ENCODE measurements around the gene N4BP2L1.
"Not testable (repeated sequence)": the region's sequence is repeated elsewhere in the genome, so short reads cannot be mapped to it uniquely, and the experiment has no call there.

N4BP2L1 gene

GRCh38 chr13:32385410-32385809 lies 42.5 kb downstream of the N4BP2L1 start:
- DNase-seq, result no peak

DNA sequence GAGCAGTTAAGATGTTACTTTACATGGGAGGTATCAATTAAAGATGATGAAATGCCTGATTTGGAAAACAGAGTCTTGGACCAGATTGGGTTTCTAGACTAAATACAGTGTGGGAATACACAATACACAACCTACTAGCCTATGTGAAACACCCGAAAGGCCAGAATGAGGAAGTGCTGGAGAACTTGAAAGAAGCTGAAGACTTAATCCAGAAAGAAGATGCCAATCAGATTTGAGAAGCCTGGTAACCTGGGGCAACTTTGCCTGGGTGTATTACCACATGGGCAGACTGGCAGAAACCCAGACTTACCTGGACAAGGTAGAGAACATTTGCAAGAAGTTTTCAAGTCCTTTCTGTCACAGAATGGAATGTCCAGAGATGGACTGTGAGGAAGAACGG lies 43.2 kb downstream of the N4BP2L1 start:
- DNase-seq, result no peak

DNA sequence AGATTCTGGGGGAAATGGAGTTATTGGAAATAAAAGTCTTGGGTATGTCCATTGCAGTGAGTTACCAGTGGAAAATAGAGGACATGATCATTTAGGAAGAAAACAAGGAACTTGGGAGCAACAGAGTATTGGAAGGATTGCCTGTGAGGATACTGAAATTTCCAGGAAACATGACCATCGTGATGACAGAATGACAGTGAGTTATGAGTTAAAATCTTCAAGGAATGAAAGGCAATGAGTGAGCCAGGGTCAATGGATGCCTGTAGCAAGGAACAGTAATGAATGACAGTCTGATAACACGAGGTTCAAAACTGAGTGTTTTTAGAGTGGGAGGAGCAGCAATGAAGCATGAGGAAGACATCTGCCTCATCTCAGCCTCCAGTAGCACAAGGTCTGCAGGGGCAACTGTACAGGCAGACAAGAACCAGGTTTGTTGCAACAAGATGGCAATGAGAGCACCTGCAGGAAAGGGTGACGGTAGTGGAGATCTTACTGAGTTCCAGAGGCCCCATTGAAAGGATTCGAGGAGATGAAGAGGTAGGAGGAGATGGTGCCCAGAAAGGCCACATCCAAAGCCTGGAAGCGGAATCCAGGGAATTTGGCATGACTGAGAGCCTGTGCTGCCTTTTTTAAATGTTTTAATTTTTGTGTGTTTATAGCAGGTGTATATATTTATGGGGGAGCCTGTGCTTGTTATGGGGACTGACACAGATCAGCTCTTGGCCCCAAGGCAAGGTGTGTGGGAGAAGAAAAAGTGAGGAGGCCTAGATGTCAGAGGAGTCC lies 43.9 kb downstream of the N4BP2L1 start:
- no peak for DNase-seq

DNA sequence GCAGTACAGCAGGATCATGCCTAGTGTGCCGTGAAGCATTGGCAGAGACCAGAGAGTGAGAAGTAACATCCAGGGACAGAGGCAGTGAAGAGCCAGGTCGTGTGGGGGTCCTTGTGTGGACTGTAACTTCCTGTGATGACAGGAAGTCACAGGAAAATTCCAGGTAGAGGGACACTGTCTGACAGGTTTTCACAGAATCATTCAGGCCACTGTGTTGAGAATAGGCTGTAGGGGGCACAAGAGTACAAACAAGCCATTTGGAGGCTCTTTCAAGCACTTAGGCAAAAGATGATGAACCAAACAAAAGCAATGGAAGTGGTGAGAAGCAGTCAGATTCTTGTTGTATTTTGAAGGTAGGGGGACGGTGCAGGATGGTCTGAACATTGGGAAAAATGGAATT lies 46.4 kb downstream of the N4BP2L1 start:
- no peak for DNase-seq

GRCh38 chr13:32378012-32378411 lies 49.9 kb downstream of the N4BP2L1 start:
- DNase-seq, result no peak

GRCh38 chr13:32376642-32377415 lies 51.1 kb downstream of the N4BP2L1 start:
- DNase-seq, result no peak

DNA sequence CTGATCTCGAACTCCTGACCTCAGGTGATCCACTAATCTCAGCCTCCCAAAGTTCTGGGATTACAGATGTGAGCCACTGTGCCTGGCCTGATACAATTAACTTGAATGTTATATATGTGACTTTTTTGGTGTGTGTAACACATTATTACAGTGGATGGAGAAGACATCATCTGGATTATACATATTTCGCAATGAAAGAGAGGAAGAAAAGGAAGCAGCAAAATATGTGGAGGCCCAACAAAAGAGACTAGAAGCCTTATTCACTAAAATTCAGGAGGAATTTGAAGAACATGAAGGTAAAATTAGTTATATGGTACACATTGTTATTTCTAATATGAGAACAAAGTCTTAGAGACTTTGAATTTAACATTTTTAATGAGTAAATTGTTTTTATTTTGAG lies 57.1 kb downstream of the N4BP2L1 start:
- DNase-seq, result no peak

DNA sequence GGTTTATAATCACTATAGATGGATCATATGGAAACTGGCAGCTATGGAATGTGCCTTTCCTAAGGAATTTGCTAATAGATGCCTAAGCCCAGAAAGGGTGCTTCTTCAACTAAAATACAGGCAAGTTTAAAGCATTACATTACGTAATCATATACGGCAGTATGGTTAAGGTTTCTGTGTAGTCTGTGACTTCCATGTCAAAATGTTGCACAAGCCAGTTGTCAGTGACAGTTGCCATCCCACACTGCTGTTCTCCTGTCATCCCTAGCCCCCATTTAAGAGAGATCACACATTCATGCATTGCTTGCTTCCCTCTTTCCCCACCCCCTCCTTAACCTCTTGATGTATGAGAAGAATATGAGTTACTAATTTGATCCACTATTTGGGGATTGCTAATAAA lies 65.4 kb downstream of the N4BP2L1 start:
- no peak for DNase-seq

GRCh38 chr13:32355935-32356334 lies 72.0 kb downstream of the N4BP2L1 start:
- not testable (repeated sequence) for DNase-seq

GRCh38 chr13:32354040-32354439 lies 73.9 kb downstream of the N4BP2L1 start:
- DNase-seq, result no peak

DNA sequence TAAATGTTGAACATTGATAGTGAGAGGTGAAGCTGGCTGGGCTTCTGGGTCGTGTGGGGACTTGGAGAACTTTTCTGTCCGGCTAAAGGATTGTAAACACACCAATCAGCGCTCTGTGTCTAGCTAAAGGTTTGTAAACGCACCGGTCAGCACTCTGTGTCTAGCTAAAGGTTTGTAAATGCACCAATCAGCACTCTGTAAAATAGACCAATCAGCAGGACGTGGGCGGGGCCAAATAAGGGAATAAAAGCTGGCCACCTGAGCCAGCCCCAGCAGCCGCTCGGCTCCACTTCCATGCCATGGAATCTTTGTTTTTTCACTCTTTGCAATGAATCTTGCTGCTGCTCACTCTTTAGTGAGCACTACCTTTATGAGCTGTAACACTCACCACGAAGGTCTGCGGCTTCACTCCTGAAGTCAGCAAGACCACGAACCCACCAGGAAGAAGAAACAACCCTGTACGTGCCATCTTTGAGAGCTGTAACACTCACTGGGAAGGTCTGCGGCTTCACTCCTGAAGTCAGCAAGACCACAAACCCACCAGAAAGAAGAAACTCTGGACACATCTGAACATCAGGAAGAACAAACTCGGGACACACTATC lies 77.0 kb downstream of the N4BP2L1 start:
- not testable (repeated sequence) for DNase-seq

Measured in stimulated activated CD4-positive, alpha-beta T cell treated with anti-CD3 and anti-CD28 coated beads, Interleukin-2, amount 100 ng/mL, for 48 hours (primary cell).